GM23338 (cell line): ENCODE results near the gene COX17. TPM values are rescaled to one million over a fixed set of nuclear protein-coding genes. Genes with fewer than 3 reads are reported as not detected.

ENCODE experiments used
- ATAC-seq: fragments of 200-7000 bp; cut with Tn5 transposase; 3 replicates; pipeline ENCODE4 v1.9.1; 2020
- DNase-seq: peaks from one replicate; pipeline ENCODE4 v3.0.0-alpha.2; 2015; ENCODE audit warnings: low spot score
- H2AFZ ChIP-seq: fragments of 200-600 bp; sonication (generic); 2 replicates; pipeline ENCODE4 v1.8.0; 2016; ENCODE audit warnings: antibody characterized with exemption, mild to moderate bottlenecking, moderate library complexity
- H3F3A ChIP-seq: fragments of 200-600 bp; sonication (generic); replicated peaks from 2 replicates; pipeline ENCODE4 v1.8.0; 2017; ENCODE audit warnings: antibody characterized with exemption, mixed run types, low read depth
- H3K27ac ChIP-seq: fragments of 200-600 bp; sonication (generic); 2 replicates; pipeline ENCODE4 v1.6.1; 2016; ENCODE audit warnings: low read depth
- H3K27me3 ChIP-seq: fragments of 200-600 bp; sonication (generic); 2 replicates; pipeline ENCODE4 v1.8.0; 2016; ENCODE audit warnings: mild to moderate bottlenecking, mixed run types, moderate library complexity; ENCODE audit not compliant: insufficient read depth
- H3K36me3 ChIP-seq: fragments of 200-600 bp; sonication (generic); 2 replicates; pipeline ENCODE4 v1.8.0; 2016; ENCODE audit warnings: mild to moderate bottlenecking; ENCODE audit not compliant: insufficient read depth
- H3K4me1 ChIP-seq: fragments of 200-600 bp; sonication (generic); 2 replicates; pipeline ENCODE4 v1.8.0; 2016; ENCODE audit warnings: mild to moderate bottlenecking, moderate library complexity; ENCODE audit not compliant: insufficient read depth
- H3K4me2 ChIP-seq: fragments of 200-600 bp; sonication (generic); 2 replicates; pipeline ENCODE4 v1.7.1; 2017; ENCODE audit warnings: mixed run types
- H3K4me3 ChIP-seq: fragments of 200-600 bp; sonication (generic); 2 replicates; pipeline ENCODE4 v1.6.1; 2016; ENCODE audit warnings: mixed run types
- H3K79me2 ChIP-seq: fragments of 200-600 bp; sonication (generic); replicated peaks from 2 replicates; pipeline ENCODE4 v1.8.0; 2017; ENCODE audit warnings: mild to moderate bottlenecking; ENCODE audit not compliant: insufficient read depth
- H3K9me2 ChIP-seq: fragments of 200-600 bp; sonication (generic); 2 replicates; pipeline ENCODE4 v1.8.0; 2017; ENCODE audit not compliant: insufficient read depth
- H4K20me1 ChIP-seq: fragments of 200-600 bp; sonication (generic); replicated peaks from 2 replicates; pipeline ENCODE4 v1.8.0; 2017; ENCODE audit warnings: mild to moderate bottlenecking; ENCODE audit not compliant: insufficient read depth
- H3K27ac Mint-ChIP-seq: 2 replicates; pipeline ENCODE4 v1.8.0; 2020; ENCODE audit warnings: inconsistent platforms, mild to moderate bottlenecking, moderate library complexity, mixed read lengths
- H3K27me3 Mint-ChIP-seq: 3 replicates; pipeline ENCODE4 v1.8.0; 2022; ENCODE audit warnings: low read depth, mild to moderate bottlenecking, moderate library complexity, mixed read lengths, inconsistent platforms; ENCODE audit not compliant: insufficient read depth, poor library complexity
- H3K36me3 Mint-ChIP-seq: 3 replicates; pipeline ENCODE4 v1.8.0; 2021; ENCODE audit warnings: low read depth, mild to moderate bottlenecking, inconsistent platforms, moderate library complexity, mixed read lengths
- H3K4me1 Mint-ChIP-seq: 3 replicates; pipeline ENCODE4 v1.8.0; 2020; ENCODE audit warnings: mild to moderate bottlenecking, inconsistent platforms, mixed read lengths
- H3K4me3 Mint-ChIP-seq: 3 replicates; pipeline ENCODE4 v1.8.0; 2021; ENCODE audit warnings: moderate library complexity, mild to moderate bottlenecking, inconsistent platforms, mixed read lengths
- H3K9me3 Mint-ChIP-seq: 3 replicates; pipeline ENCODE4 v1.8.0; 2020; ENCODE audit warnings: moderate library complexity, mild to moderate bottlenecking, inconsistent platforms, mixed read lengths
- CREB1 ChIP-seq: fragments of 250-450 bp; sonication (Bioruptor Pico); IDR thresholded peaks from 2 replicates; pipeline ENCODE4 v1.5.0; 2020; ENCODE audit warnings: low read depth, mild to moderate bottlenecking, moderate library complexity
- EZH2 ChIP-seq: fragments of 200-600 bp; sonication (generic); IDR thresholded peaks from one replicate; pipeline ENCODE4 v1.8.0; 2017; ENCODE audit warnings: antibody characterized with exemption, mild to moderate bottlenecking, low read depth; ENCODE audit not compliant: unreplicated experiment
- NANOG ChIP-seq: IDR thresholded peaks from 2 replicates; pipeline ENCODE4 v1.6.1; 2016; ENCODE audit warnings: antibody characterized with exemption, borderline replicate concordance
- STAT1 ChIP-seq: IDR thresholded peaks from one replicate; pipeline ENCODE4 v1.6.1; 2016; ENCODE audit warnings: antibody characterized with exemption; ENCODE audit not compliant: unreplicated experiment
- ZNF331 ChIP-seq: fragments of 250-450 bp; sonication (Bioruptor Pico); IDR thresholded peaks from 2 replicates; pipeline ENCODE4 v1.5.0; 2020; ENCODE audit warnings: low read depth, mild to moderate bottlenecking, moderate library complexity
- polyA plus RNA-seq: library from polyadenylated mRNA; unstranded; fragments of >200 nt; fragmentation: Nextera tagmentation; extraction: Ambion mirVana; gene quantifications from 2 replicates; pipeline ENCODE4 v1.2.1, GENCODE V29; 2016
- total RNA-seq: library from RNA; depleted of rRNA; stranded (reverse); fragments of >200 nt; shearing (Covaris generic); gene quantifications from 2 replicates; pipeline ENCODE4 v1.2.3, GENCODE V29; 2014
- TF ChIP-seq, protein P1 (sequence below): IDR thresholded peaks from one replicate; pipeline ENCODE4 v1.6.1; 2018; ENCODE audit warnings: antibody characterized with exemption; ENCODE audit not compliant: unreplicated experiment
- TF ChIP-seq, protein P2 (sequence below), 2 experiments: fragments of 200-600 bp in 1 of 2; sonication (generic) in 1 of 2; conservative IDR thresholded peaks; 2 replicates each; pipeline versions ENCODE4 v1.5.1 to v1.6.1; 2016 to 2017; ENCODE audit warnings: antibody characterized with exemption in 2 of 2, low read depth in 2 of 2, mild to moderate bottlenecking in 2 of 2, moderate library complexity in 1 of 2

The COX17 gene
- total and polyA plus RNA-seq, 2 experiments from 2014 or later = 24.0 to 324 TPM

DNA sequence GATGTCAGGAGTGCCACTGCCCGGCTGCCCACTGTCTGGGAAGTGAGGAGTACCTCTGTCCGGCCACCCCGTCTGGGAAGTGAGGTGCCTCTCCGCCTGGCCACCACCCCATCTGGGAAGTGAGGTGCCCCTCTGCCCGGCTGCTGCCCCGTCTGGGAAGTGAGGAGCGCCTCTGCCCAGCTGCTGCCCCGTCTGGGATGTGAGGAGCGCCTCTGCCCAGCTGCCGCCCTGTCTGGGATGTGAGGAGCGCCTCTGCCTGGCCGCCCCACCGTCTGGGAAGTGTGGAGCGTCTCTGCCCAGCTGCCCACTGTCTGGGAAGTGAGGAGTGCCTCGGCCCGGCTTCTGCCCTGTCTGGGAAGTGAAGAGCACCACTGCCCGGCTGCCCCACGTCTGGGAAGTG is 3.3 kb downstream of the COX17 start:
- Histone ChIP-seq H3F3A (no peaks in the 10 kb centered on the region), H3K27ac (no peak overlapping the region), H3K4me1 (peaks cover 6% of the 10 kb centered on the region; the same call in 1 of the 2 replicates), H2AFZ (no peak overlapping the region), H3K27me3 (no peaks in the 10 kb centered on the region), H3K79me2 (peaks cover 17% of the 10 kb centered on the region), H3K4me3 (no peak overlapping the region), H3K9me2 (no peaks in the 10 kb centered on the region), H3K36me3 (peaks cover 22% of the 10 kb centered on the region), H4K20me1 (no peaks in the 10 kb centered on the region), H3K4me2 (no peak overlapping the region)
- peaks cover 45% of the 10 kb centered on the region for H3K36me3 Mint-ChIP-seq
- TF ChIP-seq CREB1 (CRISPR knock-in tag) (no peak), STAT1 (no peak), NANOG (no peak), EZH2 (no peak), ZNF331 (CRISPR knock-in tag) (no peak)
- TF ChIP-seq, protein P1, sequence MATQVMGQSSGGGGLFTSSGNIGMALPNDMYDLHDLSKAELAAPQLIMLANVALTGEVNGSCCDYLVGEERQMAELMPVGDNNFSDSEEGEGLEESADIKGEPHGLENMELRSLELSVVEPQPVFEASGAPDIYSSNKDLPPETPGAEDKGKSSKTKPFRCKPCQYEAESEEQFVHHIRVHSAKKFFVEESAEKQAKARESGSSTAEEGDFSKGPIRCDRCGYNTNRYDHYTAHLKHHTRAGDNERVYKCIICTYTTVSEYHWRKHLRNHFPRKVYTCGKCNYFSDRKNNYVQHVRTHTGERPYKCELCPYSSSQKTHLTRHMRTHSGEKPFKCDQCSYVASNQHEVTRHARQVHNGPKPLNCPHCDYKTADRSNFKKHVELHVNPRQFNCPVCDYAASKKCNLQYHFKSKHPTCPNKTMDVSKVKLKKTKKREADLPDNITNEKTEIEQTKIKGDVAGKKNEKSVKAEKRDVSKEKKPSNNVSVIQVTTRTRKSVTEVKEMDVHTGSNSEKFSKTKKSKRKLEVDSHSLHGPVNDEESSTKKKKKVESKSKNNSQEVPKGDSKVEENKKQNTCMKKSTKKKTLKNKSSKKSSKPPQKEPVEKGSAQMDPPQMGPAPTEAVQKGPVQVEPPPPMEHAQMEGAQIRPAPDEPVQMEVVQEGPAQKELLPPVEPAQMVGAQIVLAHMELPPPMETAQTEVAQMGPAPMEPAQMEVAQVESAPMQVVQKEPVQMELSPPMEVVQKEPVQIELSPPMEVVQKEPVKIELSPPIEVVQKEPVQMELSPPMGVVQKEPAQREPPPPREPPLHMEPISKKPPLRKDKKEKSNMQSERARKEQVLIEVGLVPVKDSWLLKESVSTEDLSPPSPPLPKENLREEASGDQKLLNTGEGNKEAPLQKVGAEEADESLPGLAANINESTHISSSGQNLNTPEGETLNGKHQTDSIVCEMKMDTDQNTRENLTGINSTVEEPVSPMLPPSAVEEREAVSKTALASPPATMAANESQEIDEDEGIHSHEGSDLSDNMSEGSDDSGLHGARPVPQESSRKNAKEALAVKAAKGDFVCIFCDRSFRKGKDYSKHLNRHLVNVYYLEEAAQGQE = no peak
- TF ChIP-seq, protein P2, sequence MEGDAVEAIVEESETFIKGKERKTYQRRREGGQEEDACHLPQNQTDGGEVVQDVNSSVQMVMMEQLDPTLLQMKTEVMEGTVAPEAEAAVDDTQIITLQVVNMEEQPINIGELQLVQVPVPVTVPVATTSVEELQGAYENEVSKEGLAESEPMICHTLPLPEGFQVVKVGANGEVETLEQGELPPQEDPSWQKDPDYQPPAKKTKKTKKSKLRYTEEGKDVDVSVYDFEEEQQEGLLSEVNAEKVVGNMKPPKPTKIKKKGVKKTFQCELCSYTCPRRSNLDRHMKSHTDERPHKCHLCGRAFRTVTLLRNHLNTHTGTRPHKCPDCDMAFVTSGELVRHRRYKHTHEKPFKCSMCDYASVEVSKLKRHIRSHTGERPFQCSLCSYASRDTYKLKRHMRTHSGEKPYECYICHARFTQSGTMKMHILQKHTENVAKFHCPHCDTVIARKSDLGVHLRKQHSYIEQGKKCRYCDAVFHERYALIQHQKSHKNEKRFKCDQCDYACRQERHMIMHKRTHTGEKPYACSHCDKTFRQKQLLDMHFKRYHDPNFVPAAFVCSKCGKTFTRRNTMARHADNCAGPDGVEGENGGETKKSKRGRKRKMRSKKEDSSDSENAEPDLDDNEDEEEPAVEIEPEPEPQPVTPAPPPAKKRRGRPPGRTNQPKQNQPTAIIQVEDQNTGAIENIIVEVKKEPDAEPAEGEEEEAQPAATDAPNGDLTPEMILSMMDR (conservative IDR thresholded peaks at IDR 0.05; ENCODE audit: low read depth in 2 of 2) = no peak
- ATAC-seq = no peak
- DNase-seq = no peak
- H3K9me3 Mint-ChIP-seq = no peaks in the 10 kb centered on the region
- H3K4me3 Mint-ChIP-seq = no peak overlapping the region
- peaks cover 15% of the 10 kb centered on the region; the same call in 1 of the 3 replicates for H3K4me1 Mint-ChIP-seq
- H3K27ac Mint-ChIP-seq = no peak overlapping the region
- peaks cover 8% of the 10 kb centered on the region for H3K27me3 Mint-ChIP-seq

DNA sequence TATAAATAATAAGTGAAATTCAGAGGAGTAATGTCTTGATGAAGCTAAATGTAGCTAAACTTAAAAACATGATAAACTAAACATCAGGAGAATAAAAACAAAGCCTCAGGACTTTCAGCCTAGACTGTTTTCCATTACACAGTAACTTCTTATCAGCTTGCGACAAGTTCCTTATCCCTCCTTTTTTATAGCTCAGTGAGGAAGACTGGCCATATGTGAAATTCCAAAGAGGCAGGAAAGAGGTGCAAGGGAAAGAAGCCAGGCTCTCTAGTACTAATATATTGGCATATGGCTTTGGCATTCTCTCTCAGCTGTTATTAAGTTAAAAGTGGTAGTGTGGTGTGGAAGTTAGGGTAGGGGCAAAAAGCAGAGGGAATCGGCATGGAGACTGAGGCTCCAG is 4.4 kb downstream of the COX17 start:
- H3K4me3 Mint-ChIP-seq = no peak overlapping the region
- peaks cover 45% of the 10 kb centered on the region for H3K36me3 Mint-ChIP-seq
- no peak for ATAC-seq
- no peak overlapping the region for H3K4me2 ChIP-seq
- peaks cover 17% of the 10 kb centered on the region for H3K79me2 ChIP-seq
- no peak for TF ChIP-seq EZH2
- TF ChIP-seq STAT1 = no peak
- H3K4me1 ChIP-seq = peaks cover 6% of the 10 kb centered on the region; the same call in 1 of the 2 replicates
- H4K20me1 ChIP-seq = no peaks in the 10 kb centered on the region
- H3K4me1 Mint-ChIP-seq = peaks cover 15% of the 10 kb centered on the region; the same call in 1 of the 3 replicates
- H2AFZ ChIP-seq = no peak overlapping the region
- H3K36me3 ChIP-seq = peaks cover 22% of the 10 kb centered on the region
- H3K9me2 ChIP-seq = no peaks in the 10 kb centered on the region
- peaks cover 8% of the 10 kb centered on the region for H3K27me3 Mint-ChIP-seq
- no peaks in the 10 kb centered on the region for H3F3A ChIP-seq
- H3K27ac ChIP-seq = no peak overlapping the region
- no peaks in the 10 kb centered on the region for H3K9me3 Mint-ChIP-seq
- no peak overlapping the region for H3K4me3 ChIP-seq
- no peak overlapping the region for H3K27ac Mint-ChIP-seq
- DNase-seq = no peak
- H3K27me3 ChIP-seq = no peaks in the 10 kb centered on the region
